GM12874 (cell line): Measurements from ENCODE around the gene MRPL23.

Experiments
- TF ChIP-seq, protein P1 (sequence below): IDR thresholded peaks from 2 replicates; pipeline ENCODE4 v1.5.1; 2011; ENCODE audit warnings: low read depth, mild to moderate bottlenecking, control low read depth, low read length, moderate library complexity; ENCODE audit not compliant: insufficient read depth

Gene MRPL23

GRCh38 chr11:1927848-1928469 is 19.2 kb upstream of the MRPL23 start:
- TF ChIP-seq, protein P1, sequence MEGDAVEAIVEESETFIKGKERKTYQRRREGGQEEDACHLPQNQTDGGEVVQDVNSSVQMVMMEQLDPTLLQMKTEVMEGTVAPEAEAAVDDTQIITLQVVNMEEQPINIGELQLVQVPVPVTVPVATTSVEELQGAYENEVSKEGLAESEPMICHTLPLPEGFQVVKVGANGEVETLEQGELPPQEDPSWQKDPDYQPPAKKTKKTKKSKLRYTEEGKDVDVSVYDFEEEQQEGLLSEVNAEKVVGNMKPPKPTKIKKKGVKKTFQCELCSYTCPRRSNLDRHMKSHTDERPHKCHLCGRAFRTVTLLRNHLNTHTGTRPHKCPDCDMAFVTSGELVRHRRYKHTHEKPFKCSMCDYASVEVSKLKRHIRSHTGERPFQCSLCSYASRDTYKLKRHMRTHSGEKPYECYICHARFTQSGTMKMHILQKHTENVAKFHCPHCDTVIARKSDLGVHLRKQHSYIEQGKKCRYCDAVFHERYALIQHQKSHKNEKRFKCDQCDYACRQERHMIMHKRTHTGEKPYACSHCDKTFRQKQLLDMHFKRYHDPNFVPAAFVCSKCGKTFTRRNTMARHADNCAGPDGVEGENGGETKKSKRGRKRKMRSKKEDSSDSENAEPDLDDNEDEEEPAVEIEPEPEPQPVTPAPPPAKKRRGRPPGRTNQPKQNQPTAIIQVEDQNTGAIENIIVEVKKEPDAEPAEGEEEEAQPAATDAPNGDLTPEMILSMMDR, result no peak

DNA sequence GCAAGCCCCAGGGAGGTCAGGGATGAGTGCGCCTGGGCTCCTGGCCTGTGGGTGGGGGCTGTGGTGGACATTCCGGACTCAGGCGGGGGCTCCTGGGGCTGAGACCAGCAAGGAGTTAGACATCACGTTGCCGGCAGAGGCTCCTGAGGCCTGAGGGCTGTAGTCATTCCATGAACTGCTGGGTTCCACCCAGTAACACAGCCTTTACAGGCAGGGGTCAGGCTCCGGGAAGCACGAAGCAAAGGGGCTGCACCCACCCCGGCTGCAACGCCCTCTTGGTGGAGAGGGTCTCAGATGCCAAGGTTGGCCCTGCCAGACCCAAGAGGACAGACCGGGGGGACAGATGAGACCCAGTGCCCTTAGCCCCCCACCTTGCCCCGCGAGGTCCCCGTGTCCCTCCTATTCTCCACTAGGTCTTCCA is 18.7 kb upstream of the MRPL23 start:
- TF ChIP-seq, protein P1, result no peak

GRCh38 chr11:1928891-1929541 is 18.1 kb upstream of the MRPL23 start:
- TF ChIP-seq, protein P1, result no peak

GRCh38 chr11:1929621-1930461 is 17.3 kb upstream of the MRPL23 start:
- TF ChIP-seq, protein P1, result no peak

DNA sequence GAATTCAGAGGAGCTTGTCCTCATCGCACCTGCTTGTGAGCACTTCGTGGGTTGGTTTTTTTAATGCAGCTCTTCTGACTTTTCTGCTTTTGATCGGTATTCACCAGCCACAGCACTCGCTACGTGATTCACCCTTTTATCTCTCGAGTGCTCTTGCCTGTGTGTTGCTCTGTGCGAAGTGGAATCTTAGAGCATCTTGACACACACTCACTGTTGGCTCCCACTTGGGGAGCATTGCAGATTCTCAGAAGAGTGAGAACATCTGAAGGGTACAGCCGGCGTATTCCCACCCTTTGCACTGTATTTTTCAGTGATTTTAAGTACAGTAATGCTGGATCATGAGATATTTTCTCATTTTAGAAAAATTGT is 16.7 kb upstream of the MRPL23 start:
- TF ChIP-seq, protein P1, result no peak

GRCh38 chr11:1931341-1932104 is 15.6 kb upstream of the MRPL23 start:
- TF ChIP-seq, protein P1, result no peak

DNA sequence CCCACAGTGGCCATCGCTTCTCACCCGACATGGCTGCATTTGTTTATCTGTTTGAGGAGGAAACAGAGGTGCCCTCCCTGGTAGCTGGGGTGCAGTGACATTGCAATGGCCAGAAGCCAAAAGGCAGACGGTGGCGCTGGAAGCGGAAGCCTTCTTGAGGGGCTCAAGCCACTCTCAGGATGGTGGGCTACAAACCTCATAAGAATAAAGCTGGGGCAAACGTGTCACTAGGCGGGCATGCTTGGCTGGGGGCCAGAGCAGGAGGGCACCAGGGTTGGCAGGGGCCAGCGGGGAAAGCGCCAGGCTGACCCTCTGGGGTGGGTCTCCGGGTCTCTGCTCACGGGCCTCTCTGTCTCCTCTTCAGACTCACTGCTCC is 15.0 kb upstream of the MRPL23 start:
- TF ChIP-seq, protein P1, result no peak
